ENCODE measurements around the gene ZBTB7B.
A peak's percentile ranks its signal among the peaks of the same experiment; 100 is the strongest.

- TF ChIP-seq EZH2phosphoT487 (IDR thresholded peaks at IDR 0.05; ENCODE audit: low read depth), result no peak
- TF ChIP-seq CTCF (IDR thresholded peaks at IDR 0.05; ENCODE audit: low read depth, low read length), result peak; percentile 88
These were observed 42.4 kb downstream of the ZBTB7B start for GRCh38 chr1:155044812-155045657.
